ENCODE data around the gene TUSC2. TPM values are rescaled to one million over a fixed set of nuclear protein-coding genes. Genes with fewer than 3 reads are reported as not detected.

Gene TUSC2
- polyA plus RNA-seq, 1 of the 3 experiments (the other 2 are of a cell fraction) = 58.7 TPM

- ChIA-PET POLR2A (no interaction called here), CTCF (interaction anchor here (1.0 to 12.2 kb wide), 13 partner anchors 8 to 162 kb away, joined by 3 to 206 read pairs (median 11); partner anchors contain the start of genes GNAT1, HYAL3 and NAA80)
Observed at GRCh38 chr3:50275996-50276761, 51.8 kb downstream of the TUSC2 start.

More at GRCh38 chr3:50275996-50276761, 51.8 kb downstream of the TUSC2 start:
- Histone ChIP-seq H3K4me1 (ENCODE audit: control insufficient read depth in 1 of 2, insufficient read depth in 2 of 2, low read depth in 1 of 2, low read length in 1 of 2) (peaks cover 0 to 11% of the 10 kb centered on the region in 2 experiments; a peak in 1 of 4 replicates), H3K9me2 (no peaks in the 10 kb centered on the region), H3K4me2 (no peak overlapping the region), H3K79me2 (ENCODE audit: insufficient read depth) (no peaks in the 10 kb centered on the region), H4K20me1 (ENCODE audit: insufficient read depth) (no peaks in the 10 kb centered on the region), H3K27ac (ENCODE audit: low read depth in 2 of 2, low read length in 1 of 2) (no peak overlapping the region), H3K9me3 (no peaks in the 10 kb centered on the region), H2AFZ (ENCODE audit: low read depth) (no peak overlapping the region), H3K9ac (no peak overlapping the region), H3K4me3 (ENCODE audit: low read depth in 2 of 2, low read length in 1 of 2) (no peak overlapping the region), H3K27me3 (ENCODE audit: insufficient read depth) (0 out of 2 replicates have a peak, but pooled peaks cover 16% of the 10 kb centered on the region), H3F3A (replicated peaks; ENCODE audit: insufficient read depth) (peaks cover 14% of the 10 kb centered on the region), H3K36me3 (replicated peaks in 1 of 2; ENCODE audit: control insufficient read depth in 1 of 2, insufficient read depth in 2 of 2, low read length in 1 of 2) (no peaks in the 10 kb centered on the region)
- DNase-seq = no peak
- TF ChIP-seq EP300 (IDR thresholded peaks at IDR 0.05; ENCODE audit: borderline replicate concordance in 1 of 2, low read depth in 1 of 2, low read length in 1 of 2) (no peak), RAD21 (IDR thresholded peaks at IDR 0.05; ENCODE audit: low read length) (no peak), FOSL2 (IDR thresholded peaks at IDR 0.05; ENCODE audit: borderline replicate concordance, low read depth) (no peak), RXRA (IDR thresholded peaks at IDR 0.05; ENCODE audit: borderline replicate concordance, low read depth) (no peak), YY1 (IDR thresholded peaks at IDR 0.05; ENCODE audit: low read depth) (no peak), JUND (IDR thresholded peaks at IDR 0.05) (no peak), TAF1 (IDR thresholded peaks at IDR 0.05; ENCODE audit: borderline replicate concordance, low read depth, low read length) (no peak), EZH2phosphoT487 (IDR thresholded peaks at IDR 0.05; ENCODE audit: borderline replicate concordance, low read depth) (no peak), RFX5 (IDR thresholded peaks at IDR 0.05; ENCODE audit: low read length) (no peak), MAX (IDR thresholded peaks at IDR 0.05; ENCODE audit: low read depth) (no peak), POLR2AphosphoS5 (IDR thresholded peaks at IDR 0.05; ENCODE audit: low read depth, low read length) (no peak), GATA2 (CRISPR knock-in tag; IDR thresholded peaks at IDR 0.05) (no peak), FOXJ3 (CRISPR knock-in tag; IDR thresholded peaks at IDR 0.05) (no peak), ZBTB33 (IDR thresholded peaks at IDR 0.05; ENCODE audit: borderline replicate concordance, low read depth) (no peak), NFIC (IDR thresholded peaks at IDR 0.05; ENCODE audit: borderline replicate concordance) (no peak), CTCF (IDR thresholded peaks at IDR 0.05) (no peak), FOXM1 (IDR thresholded peaks at IDR 0.05; ENCODE audit: low read depth) (no peak)
- 62% methylated on average over 45 of the region's 79 CpGs for WGBS (ENCODE audit: low lambda C conversion rate)
